PC-3 (cell line): ENCODE data around the gene RREB1. TPM values are rescaled to one million over a fixed set of nuclear protein-coding genes. Genes with fewer than 3 reads are reported as not detected.

Experiments
- ATAC-seq: fragments of 200-7000 bp; cut with Tn5 transposase; 2 replicates; pipeline ENCODE4 v1.9.1; 2020; ENCODE audit warnings: mild to moderate bottlenecking, moderate library complexity
- BruUV-seq: library from RNA; stranded (reverse); fragments of 400-500 nt; replicated peaks from 2 replicates; lab custom pipeline; 2021; lab: Mats Ljungman, UMichigan
- CTCF ChIA-PET: fragments of 300-600 bp; sonication (Branson Sonifier 250); formaldehyde crosslinking; loops from one replicate; lab custom pipeline; 2022; ENCODE audit warnings: antibody characterized with exemption; lab: Charles Lee
- POLR2A ChIA-PET: fragments of 300-600 bp; sonication (Branson Sonifier 250); formaldehyde crosslinking; loops from one replicate; lab custom pipeline; 2022; ENCODE audit warnings: antibody characterized with exemption; ENCODE audit not compliant: unreplicated experiment; lab: Charles Lee
- DNase-seq: peaks from one replicate; pipeline ENCODE4 v3.0.0-alpha.2; 2015
- H2AFZ ChIP-seq: fragments of 300-600 bp; sonication (generic); 2 replicates; pipeline ENCODE4 v1.6.0; 2016; ENCODE audit warnings: antibody characterized with exemption, low read length
- H3F3A ChIP-seq: fragments of 300-600 bp; sonication (generic); one replicate; pipeline ENCODE4 v1.6.0; 2017; ENCODE audit warnings: antibody characterized with exemption, low read length, control low read depth, mild to moderate bottlenecking; ENCODE audit not compliant: unreplicated experiment
- H3K27ac ChIP-seq: fragments of 300-600 bp; sonication (generic); 2 replicates; pipeline ENCODE4 v1.5.1; 2016; ENCODE audit warnings: mild to moderate bottlenecking, low read length
- H3K27me3 ChIP-seq: fragments of 300-600 bp; sonication (generic); 2 replicates; pipeline ENCODE4 v1.6.1; 2016; ENCODE audit warnings: low read length, mixed read lengths
- H3K36me3 ChIP-seq: fragments of 300-600 bp; sonication (generic); 2 replicates; pipeline ENCODE4 v1.6.1; 2016; ENCODE audit warnings: low read depth, mixed run types, low read length, mixed read lengths
- H3K4me1 ChIP-seq: fragments of 300-600 bp; sonication (generic); 2 replicates; pipeline ENCODE4 v1.5.1; 2016; ENCODE audit warnings: low read length; ENCODE audit not compliant: insufficient read depth
- H3K4me2 ChIP-seq: fragments of 300-600 bp; sonication (generic); 2 replicates; pipeline ENCODE4 v1.6.0; 2016; ENCODE audit warnings: low read length
- H3K4me3 ChIP-seq: fragments of 300-600 bp; sonication (generic); 2 replicates; pipeline ENCODE4 v1.5.1; 2016; ENCODE audit warnings: mild to moderate bottlenecking, low read length, mixed read lengths
- H3K79me2 ChIP-seq: fragments of 300-600 bp; sonication (generic); 2 replicates; pipeline ENCODE4 v1.6.1; 2017; ENCODE audit warnings: low read length, mixed read lengths
- H3K9ac ChIP-seq: fragments of 300-600 bp; sonication (generic); 2 replicates; pipeline ENCODE4 v1.6.0; 2016; ENCODE audit warnings: mild to moderate bottlenecking, low read length
- H3K9me2 ChIP-seq: fragments of 300-600 bp; sonication (generic); replicated peaks from 2 replicates; pipeline ENCODE4 v1.6.1; 2016; ENCODE audit warnings: mixed run types, low read length, mixed read lengths
- H3K9me3 ChIP-seq: fragments of 300-600 bp; sonication (generic); 2 replicates; pipeline ENCODE4 v1.6.1; 2016; ENCODE audit warnings: low read length, mixed read lengths
- H4K20me1 ChIP-seq: fragments of 300-600 bp; sonication (generic); 2 replicates; pipeline ENCODE4 v1.6.1; 2016; ENCODE audit warnings: low read length, mixed read lengths
- EZH2 ChIP-seq: fragments of 300-600 bp; sonication (generic); IDR thresholded peaks from one replicate; pipeline ENCODE4 v1.6.1; 2017; ENCODE audit warnings: antibody characterized with exemption, mild to moderate bottlenecking, low read length; ENCODE audit not compliant: unreplicated experiment
- EZH2phosphoT487 ChIP-seq: fragments of 300-600 bp; sonication (generic); IDR thresholded peaks from 2 replicates; pipeline ENCODE4 v1.6.1; 2018; ENCODE audit warnings: mild to moderate bottlenecking, antibody characterized with exemption, low read length, borderline replicate concordance
- intact Hi-C: fragments of 100-400 bp; cut with micrococcal nuclease; formaldehyde crosslinking; loops from 2 replicates; pipeline ENCODE4 v1.9.0; 2023
- total RNA-seq: library from RNA; depleted of rRNA; stranded (reverse); fragments of >200 nt; gene quantifications from 2 replicates; pipeline ENCODE4 v1.2.3, GENCODE V29; 2014
- TF ChIP-seq, protein P1 (sequence below): fragments of 300-600 bp; sonication (generic); conservative IDR thresholded peaks from 2 replicates; pipeline ENCODE4 v1.5.1; 2017; ENCODE audit warnings: antibody characterized with exemption, low read depth, mild to moderate bottlenecking, low read length

RREB1 gene
- total RNA-seq, 1 experiment from 2014 or later, result 26.0 TPM

DNA sequence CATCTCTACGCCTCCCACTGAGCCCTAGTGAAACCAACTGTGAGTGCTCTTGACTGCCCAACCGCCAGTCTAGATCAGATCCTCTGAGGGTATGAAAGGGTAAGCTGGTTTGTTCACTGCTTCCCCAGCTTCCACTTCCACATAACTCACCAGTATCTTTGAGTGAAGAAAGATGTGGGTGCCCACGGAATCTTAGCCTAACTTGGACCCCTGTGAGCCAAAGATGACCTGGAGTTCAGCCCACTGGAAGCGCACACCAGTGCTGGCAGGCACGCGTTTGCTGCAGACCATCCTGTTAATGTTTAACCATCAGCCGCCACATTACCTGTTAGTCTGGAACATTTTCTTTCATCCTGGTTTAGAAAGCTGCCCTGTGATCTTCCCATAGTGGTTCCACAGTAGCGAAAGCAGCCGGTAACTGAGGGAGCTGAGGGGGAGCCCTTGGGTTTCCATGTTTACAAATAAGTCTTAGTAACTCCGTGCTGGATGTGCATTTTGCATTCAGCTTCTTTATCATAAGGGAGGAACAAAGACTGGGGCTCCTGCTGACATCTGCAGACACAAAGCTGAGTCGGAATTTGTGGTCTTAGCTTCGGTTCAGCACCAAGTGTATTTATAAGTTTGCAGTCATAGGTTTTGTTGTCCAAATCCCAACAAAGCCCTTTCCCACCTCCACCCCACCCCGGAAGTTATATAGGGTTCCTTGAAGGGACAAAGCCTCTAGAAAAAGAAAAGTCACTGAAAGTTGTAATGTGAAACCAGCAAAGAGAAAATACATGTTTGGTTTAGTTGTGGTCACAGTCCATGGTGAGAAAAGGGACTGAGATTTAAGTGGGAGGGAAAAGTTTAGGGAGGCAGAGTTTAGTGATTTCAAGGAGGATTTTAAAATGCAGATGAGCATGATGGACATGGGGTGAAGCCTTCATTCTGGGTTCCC, 134.2 kb downstream of the RREB1 start:
- ATAC-seq, result peak; percentile 59
- H3K4me3 ChIP-seq, result peak overlapping the region; percentile 7; the same call in 1 of the 2 replicates
- peak overlapping the region; percentile 55 for H3K4me2 ChIP-seq
- no peaks in the 10 kb centered on the region for H3K9me3 ChIP-seq
- TF ChIP-seq EZH2 (no peak), EZH2phosphoT487 (no peak)
- TF ChIP-seq, protein P1, sequence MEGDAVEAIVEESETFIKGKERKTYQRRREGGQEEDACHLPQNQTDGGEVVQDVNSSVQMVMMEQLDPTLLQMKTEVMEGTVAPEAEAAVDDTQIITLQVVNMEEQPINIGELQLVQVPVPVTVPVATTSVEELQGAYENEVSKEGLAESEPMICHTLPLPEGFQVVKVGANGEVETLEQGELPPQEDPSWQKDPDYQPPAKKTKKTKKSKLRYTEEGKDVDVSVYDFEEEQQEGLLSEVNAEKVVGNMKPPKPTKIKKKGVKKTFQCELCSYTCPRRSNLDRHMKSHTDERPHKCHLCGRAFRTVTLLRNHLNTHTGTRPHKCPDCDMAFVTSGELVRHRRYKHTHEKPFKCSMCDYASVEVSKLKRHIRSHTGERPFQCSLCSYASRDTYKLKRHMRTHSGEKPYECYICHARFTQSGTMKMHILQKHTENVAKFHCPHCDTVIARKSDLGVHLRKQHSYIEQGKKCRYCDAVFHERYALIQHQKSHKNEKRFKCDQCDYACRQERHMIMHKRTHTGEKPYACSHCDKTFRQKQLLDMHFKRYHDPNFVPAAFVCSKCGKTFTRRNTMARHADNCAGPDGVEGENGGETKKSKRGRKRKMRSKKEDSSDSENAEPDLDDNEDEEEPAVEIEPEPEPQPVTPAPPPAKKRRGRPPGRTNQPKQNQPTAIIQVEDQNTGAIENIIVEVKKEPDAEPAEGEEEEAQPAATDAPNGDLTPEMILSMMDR, result no peak
- no TSS peak for BruUV-seq
- H2AFZ ChIP-seq, result no peak overlapping the region
- ChIA-PET POLR2A (interaction anchor here (0.6 kb wide), 1 partner anchor 380 kb away, joined by 3 read pairs; no protein-coding TSS in a partner anchor), CTCF (interaction anchor here (0.6 kb wide), 1 partner anchor 23 kb away, joined by 3 read pairs; no protein-coding TSS in a partner anchor)
- peaks cover 5% of the 10 kb centered on the region; the same call in 1 of the 2 replicates for H3K36me3 ChIP-seq
- intact Hi-C loops, result loop anchor here (2.0 to 5.0 kb wide), 3 partner anchors 133 to 325 kb away; no protein-coding TSS in a partner anchor
- H3K27ac ChIP-seq, result peak overlapping the region; percentile 64
- peak overlapping the region; percentile 43 for H3K9ac ChIP-seq
- no peaks in the 10 kb centered on the region for H3F3A ChIP-seq
- H3K27me3 ChIP-seq, result no peaks in the 10 kb centered on the region
- H3K79me2 ChIP-seq, result peaks cover 43% of the 10 kb centered on the region
- DNase-seq, result peak; percentile 61
- peaks cover 32% of the 10 kb centered on the region for H3K4me1 ChIP-seq
- H3K9me2 ChIP-seq, result no peaks in the 10 kb centered on the region
- H4K20me1 ChIP-seq, result no peaks in the 10 kb centered on the region

DNA sequence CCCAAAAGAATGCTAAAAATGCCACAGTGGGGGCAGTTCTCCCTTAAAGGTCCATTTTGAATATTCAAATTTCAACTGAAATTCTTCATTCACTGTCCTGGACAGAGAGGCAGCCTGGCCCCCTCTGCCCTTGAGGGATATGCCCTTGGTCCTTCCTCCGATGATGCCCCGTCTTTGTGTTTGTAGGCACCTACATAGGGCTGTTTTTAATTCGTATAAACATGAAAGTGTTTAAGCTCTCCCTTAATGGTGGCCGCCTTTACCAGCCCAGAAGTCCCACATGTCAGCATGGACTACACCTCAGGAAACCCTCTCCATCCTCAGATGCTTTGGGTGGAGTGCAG, 135.0 kb downstream of the RREB1 start:
- DNase-seq, result no peak
- Histone ChIP-seq H3K4me1 (peaks cover 26% of the 10 kb centered on the region), H3K9me3 (no peaks in the 10 kb centered on the region), H3K27me3 (no peaks in the 10 kb centered on the region), H3K9ac (peak overlapping the region; percentile 43), H3K79me2 (peaks cover 35% of the 10 kb centered on the region), H2AFZ (no peak overlapping the region), H4K20me1 (no peaks in the 10 kb centered on the region), H3K4me3 (no peak overlapping the region), H3K9me2 (no peaks in the 10 kb centered on the region), H3F3A (no peaks in the 10 kb centered on the region), H3K36me3 (peaks cover 13% of the 10 kb centered on the region; the same call in 1 of the 2 replicates), H3K27ac (peak overlapping the region; percentile 64), H3K4me2 (peak overlapping the region; percentile 55)
- no TSS peak for BruUV-seq
- ChIA-PET POLR2A (no interaction called here), CTCF (no interaction called here)
- TF ChIP-seq EZH2, result no peak
- TF ChIP-seq, protein P1, result no peak
- TF ChIP-seq EZH2phosphoT487, result no peak
- no peak; the same call in 1 of the 2 replicates for ATAC-seq
- intact Hi-C loops, result loop anchor here (1.0 to 5.0 kb wide), 5 partner anchors 134 to 566 kb away; no protein-coding TSS in a partner anchor
